Endodermal cell (in vitro differentiated cells): ENCODE results near the gene HEATR3. TPM values are rescaled to one million over a fixed set of nuclear protein-coding genes. Genes with fewer than 3 reads are reported as not detected.

Source experiments
- DNase-seq: peaks from one replicate; pipeline ENCODE4 v3.0.0-alpha.2; 2017
- H3K27ac ChIP-seq: 2 replicates; pipeline ENCODE4 v1.5.1; 2013; ENCODE audit warnings: mild to moderate bottlenecking, low read depth, low read length, moderate library complexity
- H3K27me3 ChIP-seq: 2 replicates; pipeline ENCODE4 v1.6.1; 2013; ENCODE audit warnings: mild to moderate bottlenecking, low read length, moderate library complexity; ENCODE audit not compliant: insufficient read depth, control insufficient read depth, poor library complexity, severe bottlenecking
- H3K36me3 ChIP-seq: 2 replicates; pipeline ENCODE4 v1.7.0; 2013; ENCODE audit warnings: mild to moderate bottlenecking, low read length, moderate library complexity; ENCODE audit not compliant: control insufficient read depth, insufficient read depth
- H3K4me1 ChIP-seq: one replicate; pipeline ENCODE4 v1.7.0; 2013; ENCODE audit warnings: low read length; ENCODE audit not compliant: control insufficient read depth, insufficient read depth
- H3K4me3 ChIP-seq: 2 replicates; pipeline ENCODE4 v1.5.1; 2013; ENCODE audit warnings: mild to moderate bottlenecking, low read length, moderate library complexity
- H3K9ac ChIP-seq: 2 replicates; pipeline ENCODE4 v1.6.1; 2013; ENCODE audit warnings: mild to moderate bottlenecking, low read length, moderate library complexity; ENCODE audit not compliant: poor library complexity, severe bottlenecking; ENCODE audit errors: extremely low read depth
- H3K9me3 ChIP-seq: 2 replicates; pipeline ENCODE4 v1.6.1; 2013; ENCODE audit warnings: mild to moderate bottlenecking, low read length, moderate library complexity; ENCODE audit not compliant: control insufficient read depth
- H3K27ac Mint-ChIP-seq: 2 replicates; pipeline ENCODE4 v1.8.0; 2020; ENCODE audit warnings: mixed read lengths
- H3K27me3 Mint-ChIP-seq: 2 replicates; pipeline ENCODE4 v1.8.0; 2021; ENCODE audit warnings: mild to moderate bottlenecking, mixed read lengths; ENCODE audit not compliant: insufficient read depth
- H3K36me3 Mint-ChIP-seq: 2 replicates; pipeline ENCODE4 v1.8.0; 2020; ENCODE audit warnings: low read depth, mixed read lengths
- H3K4me1 Mint-ChIP-seq: 2 replicates; pipeline ENCODE4 v1.8.0; 2020; ENCODE audit warnings: mixed read lengths
- H3K4me3 Mint-ChIP-seq: 2 replicates; pipeline ENCODE4 v1.8.0; 2020; ENCODE audit warnings: mild to moderate bottlenecking, moderate library complexity, mixed read lengths
- H3K9me3 Mint-ChIP-seq: 2 replicates; pipeline ENCODE4 v1.8.0; 2020; ENCODE audit warnings: mild to moderate bottlenecking, mixed read lengths
- WGBS, 2 experiments: methylation state at CpG; one replicate each; pipeline versions ENCODE4 v1.1.5 to v1.1.7; 2013; ENCODE audit warnings: missing lambda C conversion rate in 2 of 2, mixed read lengths in 1 of 2; ENCODE audit not compliant: insufficient coverage in 1 of 2, insufficient read length in 1 of 2; 5-methylcytosine and 5-hydroxymethylcytosine counted together
- total RNA-seq, 2 donors: library from RNA; stranded (reverse); fragmentation: NEBNext Ultra II Directional in 1 of 2; extraction: Animal tissue kit (Norgen Biotek cat#: 25700) in 1 of 2; gene quantifications; 2 replicates in 1 of 2; 3 replicates in 1 of 2; pipeline ENCODE4 v1.2.1, GENCODE V29; 2021
- TF ChIP-seq, protein P1 (sequence below): fragments of 200-600 bp; sonication (generic); conservative IDR thresholded peaks from 2 replicates; pipeline ENCODE4 v1.5.0; 2021; ENCODE audit warnings: antibody characterized with exemption, mild to moderate bottlenecking

The HEATR3 gene
- total RNA-seq, 2 donors from 2014 or later, result 13.0 to 14.9 TPM

DNA sequence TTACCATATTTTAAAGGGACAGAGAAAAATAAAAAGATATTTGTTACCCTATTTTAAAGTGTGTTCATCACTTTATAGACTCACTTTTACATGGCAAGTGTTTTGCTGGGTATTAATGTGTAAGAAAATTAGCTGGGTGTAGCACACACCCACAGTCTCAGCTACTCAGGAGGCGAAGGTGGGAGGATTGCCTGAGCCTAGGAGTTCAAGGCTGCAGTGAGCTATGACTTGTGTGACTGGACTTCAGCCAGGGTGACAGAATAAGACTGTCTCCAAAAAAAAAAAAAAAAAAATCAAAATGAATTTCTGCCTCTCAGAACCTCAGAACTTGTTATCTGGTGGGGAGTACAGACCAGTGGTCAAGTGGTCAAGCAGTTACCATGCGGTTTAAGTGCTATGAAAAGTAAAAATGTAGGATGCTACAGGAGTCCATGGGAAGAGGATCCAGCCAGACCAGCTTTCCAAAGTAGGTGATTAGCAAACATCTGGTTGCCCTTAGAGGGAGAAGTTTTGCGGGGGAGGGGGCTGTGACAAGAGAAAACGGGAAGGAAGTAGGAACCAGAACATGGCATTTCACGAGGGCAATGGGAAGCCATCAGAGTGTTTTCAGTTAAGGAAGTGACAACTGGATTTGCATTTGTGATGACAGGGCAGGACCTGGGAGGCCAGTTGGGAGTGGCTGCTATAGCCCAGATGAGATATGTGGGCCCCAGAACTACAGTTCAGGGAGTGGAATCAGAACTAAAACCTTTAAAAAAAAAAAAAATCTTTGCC is 26.8 kb upstream of the HEATR3 start:
- WGBS, 2 experiments, result 62 to 70% methylated on average over 4 to 5 of the region's 5 CpGs
- H3K9me3 ChIP-seq, result no peaks in the 10 kb centered on the region
- Mint-ChIP-seq H3K4me3 (no peak overlapping the region), H3K36me3 (peaks cover 20% of the 10 kb centered on the region), H3K9me3 (no peaks in the 10 kb centered on the region), H3K4me1 (peaks cover 18% of the 10 kb centered on the region), H3K27me3 (peaks cover 2% of the 10 kb centered on the region), H3K27ac (peak overlapping the region; percentile 33)
- TF ChIP-seq, protein P1, sequence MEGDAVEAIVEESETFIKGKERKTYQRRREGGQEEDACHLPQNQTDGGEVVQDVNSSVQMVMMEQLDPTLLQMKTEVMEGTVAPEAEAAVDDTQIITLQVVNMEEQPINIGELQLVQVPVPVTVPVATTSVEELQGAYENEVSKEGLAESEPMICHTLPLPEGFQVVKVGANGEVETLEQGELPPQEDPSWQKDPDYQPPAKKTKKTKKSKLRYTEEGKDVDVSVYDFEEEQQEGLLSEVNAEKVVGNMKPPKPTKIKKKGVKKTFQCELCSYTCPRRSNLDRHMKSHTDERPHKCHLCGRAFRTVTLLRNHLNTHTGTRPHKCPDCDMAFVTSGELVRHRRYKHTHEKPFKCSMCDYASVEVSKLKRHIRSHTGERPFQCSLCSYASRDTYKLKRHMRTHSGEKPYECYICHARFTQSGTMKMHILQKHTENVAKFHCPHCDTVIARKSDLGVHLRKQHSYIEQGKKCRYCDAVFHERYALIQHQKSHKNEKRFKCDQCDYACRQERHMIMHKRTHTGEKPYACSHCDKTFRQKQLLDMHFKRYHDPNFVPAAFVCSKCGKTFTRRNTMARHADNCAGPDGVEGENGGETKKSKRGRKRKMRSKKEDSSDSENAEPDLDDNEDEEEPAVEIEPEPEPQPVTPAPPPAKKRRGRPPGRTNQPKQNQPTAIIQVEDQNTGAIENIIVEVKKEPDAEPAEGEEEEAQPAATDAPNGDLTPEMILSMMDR, result no peak
- peak; percentile 65 for DNase-seq
- no peak overlapping the region for H3K4me3 ChIP-seq
- H3K4me1 ChIP-seq, result no peaks in the 10 kb centered on the region
- H3K27ac ChIP-seq, result no peak overlapping the region
- H3K36me3 ChIP-seq, result peaks cover 25% of the 10 kb centered on the region
- no peak overlapping the region for H3K9ac ChIP-seq
- no peaks in the 10 kb centered on the region for H3K27me3 ChIP-seq

DNA sequence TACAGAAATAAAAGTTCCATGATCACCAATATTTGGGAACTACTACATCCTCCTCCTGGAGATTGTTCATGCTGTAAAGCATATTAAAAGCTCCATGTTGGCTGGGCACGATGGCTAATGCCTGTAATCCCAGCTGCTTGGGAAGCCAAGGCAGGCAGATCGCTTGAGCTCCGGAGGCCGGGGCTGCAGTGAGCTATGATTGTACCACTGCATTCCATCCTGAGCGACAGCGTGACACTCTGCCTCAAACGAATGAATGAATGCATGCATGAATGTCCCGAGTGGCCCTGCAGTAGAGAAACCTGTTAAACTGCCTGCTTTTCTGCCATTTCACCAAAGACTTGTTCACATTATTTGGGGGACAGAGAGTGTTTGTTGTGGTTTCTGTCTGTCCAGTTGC is 25.8 kb upstream of the HEATR3 start:
- Histone ChIP-seq H3K27ac (no peak overlapping the region), H3K9me3 (no peaks in the 10 kb centered on the region), H3K9ac (no peak overlapping the region), H3K27me3 (no peaks in the 10 kb centered on the region), H3K4me1 (no peaks in the 10 kb centered on the region), H3K4me3 (no peak overlapping the region), H3K36me3 (peaks cover 14% of the 10 kb centered on the region)
- Mint-ChIP-seq H3K4me3 (no peak overlapping the region), H3K36me3 (peaks cover 12% of the 10 kb centered on the region), H3K4me1 (peaks cover 18% of the 10 kb centered on the region), H3K27me3 (peaks cover 2% of the 10 kb centered on the region), H3K27ac (no peak overlapping the region), H3K9me3 (no peaks in the 10 kb centered on the region)
- no peak for DNase-seq
- TF ChIP-seq, protein P1, result no peak
- 88 to 90% methylated on average over 8 of the region's 8 CpGs for WGBS, 2 experiments

DNA sequence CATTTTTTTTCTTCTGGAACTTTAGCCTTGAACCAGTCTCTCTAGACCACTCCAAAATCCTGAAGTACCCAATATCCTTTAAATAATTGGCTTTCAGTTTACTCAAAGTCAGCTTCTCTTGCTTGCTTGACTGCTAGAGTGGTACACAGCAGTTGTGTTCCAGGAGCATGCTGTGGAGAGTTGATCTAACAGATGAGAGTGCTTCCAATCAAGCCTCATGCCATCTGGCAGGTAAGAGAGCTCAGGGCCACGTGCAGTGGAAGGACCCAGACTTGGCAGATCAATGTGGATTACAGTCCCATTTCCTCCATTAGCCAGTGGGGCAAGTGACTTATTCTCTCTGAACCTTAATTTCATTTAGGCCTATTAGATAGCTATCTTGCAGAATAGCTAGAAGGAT is 25.1 kb upstream of the HEATR3 start:
- no peak overlapping the region for H3K4me3 ChIP-seq
- H3K27me3 ChIP-seq, result no peaks in the 10 kb centered on the region
- H3K27ac ChIP-seq, result no peak overlapping the region
- H3K4me1 ChIP-seq, result no peaks in the 10 kb centered on the region
- H3K9me3 Mint-ChIP-seq, result no peaks in the 10 kb centered on the region
- DNase-seq, result no peak
- peaks cover 8% of the 10 kb centered on the region for H3K36me3 ChIP-seq
- peaks cover 18% of the 10 kb centered on the region for H3K4me1 Mint-ChIP-seq
- H3K36me3 Mint-ChIP-seq, result peaks cover 5% of the 10 kb centered on the region
- H3K27me3 Mint-ChIP-seq, result peaks cover 4% of the 10 kb centered on the region
- no peak overlapping the region for H3K27ac Mint-ChIP-seq
- H3K4me3 Mint-ChIP-seq, result no peak overlapping the region
- H3K9me3 ChIP-seq, result no peaks in the 10 kb centered on the region
- H3K9ac ChIP-seq, result no peak overlapping the region
- 63 to 83% methylated on average over 1 of the region's 1 CpG for WGBS, 2 experiments
- TF ChIP-seq, protein P1, result no peak
